OCI-LY1 (cell line): ENCODE measurements around the gene SETD9.

ENCODE experiments used
- H2AFZ ChIP-seq: fragments of 200-600 bp; sonication (generic), shearing (Covaris generic); 2 replicates; pipeline ENCODE4 v1.6.0; 2014; ENCODE audit warnings: antibody characterized with exemption, mild to moderate bottlenecking, low read length
- H3F3A ChIP-seq: fragments of 200-600 bp; sonication (generic), shearing (Covaris generic); 2 replicates; pipeline ENCODE4 v1.6.0; 2014; ENCODE audit warnings: mild to moderate bottlenecking, antibody characterized with exemption, low read length, moderate library complexity; ENCODE audit not compliant: insufficient read depth
- H3K27ac ChIP-seq: fragments of 200-600 bp; sonication (generic); 2 replicates; pipeline ENCODE4 v1.5.1; 2014; ENCODE audit warnings: low read length, mixed run types, mild to moderate bottlenecking, low read depth; ENCODE audit not compliant: poor library complexity, severe bottlenecking
- H3K27me3 ChIP-seq: fragments of 200-600 bp; sonication (generic); 2 replicates; pipeline ENCODE4 v1.6.0; 2014; ENCODE audit warnings: antibody characterized with exemption, mild to moderate bottlenecking, low read length, moderate library complexity; ENCODE audit not compliant: insufficient read depth
- H3K36me3 ChIP-seq: fragments of 200-600 bp; sonication (generic); 2 replicates; pipeline ENCODE4 v1.6.1; 2014; ENCODE audit warnings: mild to moderate bottlenecking, antibody characterized with exemption, low read length, moderate library complexity, mixed read lengths; ENCODE audit not compliant: insufficient read depth
- H3K4me1 ChIP-seq: fragments of 200-600 bp; sonication (generic); 2 replicates; pipeline ENCODE4 v1.5.1; 2014; ENCODE audit warnings: mild to moderate bottlenecking, low read length, moderate library complexity; ENCODE audit not compliant: insufficient read depth, severe bottlenecking
- H3K4me2 ChIP-seq: fragments of 200-600 bp; sonication (generic), shearing (Covaris generic); 2 replicates; pipeline ENCODE4 v1.6.1; 2014; ENCODE audit warnings: low read length
- H3K4me3 ChIP-seq: fragments of 200-600 bp; sonication (generic); 2 replicates; pipeline ENCODE4 v1.5.1; 2014; ENCODE audit warnings: low read length, low read depth, mild to moderate bottlenecking, mixed read lengths; ENCODE audit not compliant: poor library complexity, severe bottlenecking
- H3K79me2 ChIP-seq: fragments of 200-600 bp; shearing (Covaris generic); 2 replicates; pipeline ENCODE4 v1.6.1; 2016; ENCODE audit warnings: mixed run types, low read length, mixed read lengths; ENCODE audit not compliant: insufficient read depth
- H3K9ac ChIP-seq: fragments of 200-600 bp; sonication (generic), shearing (Covaris generic); 2 replicates; pipeline ENCODE4 v1.6.1; 2014; ENCODE audit warnings: mild to moderate bottlenecking, low read length, mixed read lengths
- H3K9me2 ChIP-seq: fragments of 200-600 bp; sonication (generic), shearing (Covaris generic); 2 replicates; pipeline ENCODE4 v1.6.1; 2014; ENCODE audit warnings: low read depth, mild to moderate bottlenecking, low read length, mixed read lengths
- H3K9me3 ChIP-seq: fragments of 200-600 bp; shearing (Covaris generic); 2 replicates; pipeline ENCODE4 v1.6.1; 2014; ENCODE audit warnings: low read length, mixed read lengths
- H4K20me1 ChIP-seq: fragments of 200-600 bp; sonication (generic), shearing (Covaris generic); 2 replicates; pipeline ENCODE4 v1.6.0; 2016; ENCODE audit warnings: mild to moderate bottlenecking, low read length; ENCODE audit not compliant: insufficient read depth
- CTCF ChIP-seq: fragments of 200-600 bp; sonication (generic), shearing (Covaris generic); IDR thresholded peaks from 2 replicates; pipeline ENCODE4 v1.5.1; 2017; ENCODE audit warnings: mild to moderate bottlenecking, antibody characterized with exemption, low read length, moderate library complexity, mixed read lengths
- EZH2 ChIP-seq: fragments of 200-600 bp; sonication (generic), shearing (Covaris generic); IDR thresholded peaks from 2 replicates; pipeline ENCODE4 v1.8.0; 2017; ENCODE audit warnings: borderline replicate concordance, mixed run types, mild to moderate bottlenecking, antibody characterized with exemption, low read length, moderate library complexity, mixed read lengths

The SETD9 gene

GRCh38 chr5:56908942-56909293 is 478 bp upstream of the SETD9 start:
- Histone ChIP-seq H3K27me3 (no peaks in the 10 kb centered on the region; the same call in 1 of the 2 replicates), H3K4me3 (peak overlapping the region; percentile 74), H3K4me1 (peaks cover 28% of the 10 kb centered on the region), H3K9me3 (peaks cover 3% of the 10 kb centered on the region; the same call in 1 of the 2 replicates), H3F3A (no peaks in the 10 kb centered on the region), H3K36me3 (no peaks in the 10 kb centered on the region; the same call in 1 of the 2 replicates), H3K27ac (peak overlapping the region; percentile 59), H2AFZ (peak overlapping the region; percentile 25), H3K4me2 (peak overlapping the region; percentile 78), H3K79me2 (no peaks in the 10 kb centered on the region), H3K9me2 (no peaks in the 10 kb centered on the region), H4K20me1 (no peaks in the 10 kb centered on the region), H3K9ac (peak overlapping the region; percentile 67)
- no peak for TF ChIP-seq EZH2
- TF ChIP-seq CTCF = no peak

- Histone ChIP-seq H3K4me2 (peak overlapping the region; percentile 96), H4K20me1 (no peaks in the 10 kb centered on the region), H3F3A (no peaks in the 10 kb centered on the region), H3K27me3 (no peaks in the 10 kb centered on the region), H3K79me2 (no peaks in the 10 kb centered on the region), H3K4me1 (peaks cover 28% of the 10 kb centered on the region), H3K9me2 (no peaks in the 10 kb centered on the region), H3K36me3 (peaks cover 2% of the 10 kb centered on the region; the same call in 1 of the 2 replicates), H2AFZ (peak overlapping the region; percentile 4), H3K27ac (peak overlapping the region; percentile 55), H3K4me3 (peak overlapping the region; percentile 74), H3K9me3 (peaks cover 3% of the 10 kb centered on the region; the same call in 1 of the 2 replicates), H3K9ac (peak overlapping the region; percentile 82)
- TF ChIP-seq EZH2 = no peak
- TF ChIP-seq CTCF = no peak
These were observed 992 bp downstream of the SETD9 start for GRCh38 chr5:56910210-56910965.

- H3K4me3 ChIP-seq = no peak overlapping the region
- H3K4me1 ChIP-seq = peaks cover 16% of the 10 kb centered on the region
- no peak overlapping the region for H3K4me2 ChIP-seq
- H3K27ac ChIP-seq = no peak overlapping the region
- no peaks in the 10 kb centered on the region for H3K79me2 ChIP-seq
- no peaks in the 10 kb centered on the region for H4K20me1 ChIP-seq
- 0 out of 2 replicates have a peak, but pooled peaks cover 6% of the 10 kb centered on the region for H3K36me3 ChIP-seq
- H3K9me2 ChIP-seq = no peaks in the 10 kb centered on the region
- no peaks in the 10 kb centered on the region for H3K9me3 ChIP-seq
- H2AFZ ChIP-seq = no peak overlapping the region
- H3F3A ChIP-seq = no peaks in the 10 kb centered on the region
- TF ChIP-seq EZH2 (no peak), CTCF (no peak)
- no peaks in the 10 kb centered on the region for H3K27me3 ChIP-seq
- no peak overlapping the region for H3K9ac ChIP-seq
These were observed 4.4 kb downstream of the SETD9 start for GRCh38 chr5:56913766-56914165.
